GM12878 (cell line): ENCODE results near the gene MZT2A. TPM values are rescaled to one million over a fixed set of nuclear protein-coding genes. Genes with fewer than 3 reads are reported as not detected.
"Not testable (repeated sequence)": the region's sequence is repeated elsewhere in the genome, so short reads cannot be mapped to it uniquely, and the experiment has no call there.

ENCODE experiments used
- ATAC-seq: fragments of 200-7000 bp; cut with Tn5 transposase; 3 replicates; pipeline ENCODE4 v1.9.1; 2020; ENCODE audit warnings: mild to moderate bottlenecking, moderate library complexity
- BruUV-seq: library from RNA; stranded (reverse); fragments of 400-500 nt; replicated peaks from 2 replicates; lab custom pipeline; 2021; lab: Mats Ljungman, UMichigan
- CTCF ChIA-PET: fragments of 300-600 bp; sonication (Branson Sonifier 250); formaldehyde crosslinking; extraction: SDS; loops from one replicate; lab custom pipeline; 2021; ENCODE audit warnings: inconsistent platforms; lab: Yijun Ruan, JAX
- POLR2A ChIA-PET: fragments of 350-600 bp; formaldehyde crosslinking; extraction: SDS; loops from one replicate; lab custom pipeline; 2021; ENCODE audit warnings: inconsistent platforms; lab: Charles Lee
- RAD21 ChIA-PET: fragments of 300-600 bp; sonication (Branson Sonifier 250); formaldehyde crosslinking; loops from one replicate; lab custom pipeline; 2023; ENCODE audit warnings: antibody characterized with exemption; ENCODE audit not compliant: unreplicated experiment; lab: Charles Lee
- SMC1A ChIA-PET: fragments of 300-600 bp; sonication (Branson Sonifier 250); formaldehyde crosslinking; loops from one replicate; lab custom pipeline; 2023; ENCODE audit not compliant: unreplicated experiment, uncharacterized antibody; lab: Charles Lee
- DNase-seq: peaks from one replicate; pipeline ENCODE4 v3.0.0-alpha.2; 2011; ENCODE audit warnings: low read depth, low spot score
- FAIRE-seq: peaks from 3 replicates; lab custom pipeline; 2011; peaks lifted over from hg19 to GRCh38; lab: Jason Lieb, UNC
- H2AFZ ChIP-seq: 2 replicates; pipeline ENCODE4 v1.6.0; 2011; ENCODE audit warnings: low read depth, low read length, control low read depth; ENCODE audit not compliant: control insufficient read depth
- H3K27ac ChIP-seq: 2 replicates; pipeline ENCODE4 v1.5.1; 2011; ENCODE audit warnings: control low read depth; ENCODE audit not compliant: control insufficient read depth, insufficient read depth
- H3K27me3 ChIP-seq, 2 experiments: replicated peaks in 1 of 2; 2 replicates each; pipeline versions ENCODE4 v1.6.0 to v1.6.1; 2011; ENCODE audit warnings: low read length in 1 of 2; ENCODE audit not compliant: control insufficient read depth in 2 of 2, insufficient read depth in 2 of 2
- H3K36me3 ChIP-seq, 2 experiments: 2 replicates each; pipeline ENCODE4 v1.5.1; 2011; ENCODE audit warnings: low read length in 1 of 2; ENCODE audit not compliant: control insufficient read depth in 2 of 2, insufficient read depth in 2 of 2
- H3K4me1 ChIP-seq: 2 replicates; pipeline ENCODE4 v1.6.1; 2011; ENCODE audit warnings: mild to moderate bottlenecking, low read length, moderate library complexity, mixed read lengths; ENCODE audit not compliant: control insufficient read depth, insufficient read depth
- H3K4me2 ChIP-seq: 2 replicates; pipeline ENCODE4 v1.6.0; 2011; ENCODE audit warnings: control low read depth; ENCODE audit not compliant: control insufficient read depth, insufficient read depth
- H3K4me3 ChIP-seq: fragments of 200-600 bp; sonication (generic); 2 replicates; pipeline ENCODE4 v1.5.1; 2016
- H3K79me2 ChIP-seq: 2 replicates; pipeline ENCODE4 v1.6.0; 2011; ENCODE audit warnings: low read length; ENCODE audit not compliant: control insufficient read depth, insufficient read depth
- H3K9ac ChIP-seq: 2 replicates; pipeline ENCODE4 v1.8.0; 2011; ENCODE audit warnings: low read length, control low read depth, mixed read lengths; ENCODE audit not compliant: control insufficient read depth, insufficient read depth
- H3K9me3 ChIP-seq: replicated peaks from 3 replicates; pipeline ENCODE4 v1.5.1; 2011; ENCODE audit warnings: mild to moderate bottlenecking, low read length; ENCODE audit not compliant: control insufficient read depth, insufficient read depth
- H4K20me1 ChIP-seq: 2 replicates; pipeline ENCODE4 v1.6.0; 2011; ENCODE audit not compliant: control insufficient read depth, insufficient read depth
- EGR1 ChIP-seq, 2 experiments: IDR thresholded peaks; 1 replicate in 1 of 2; 2 replicates in 1 of 2; pipeline ENCODE4 v1.6.1; 2011 to 2012; ENCODE audit warnings: low read depth in 2 of 2, low read length in 2 of 2, borderline replicate concordance in 1 of 2, mild to moderate bottlenecking in 1 of 2, moderate library complexity in 1 of 2
- FOXM1 ChIP-seq: IDR thresholded peaks from 2 replicates; pipeline ENCODE4 v1.6.1; 2012; ENCODE audit warnings: low read depth, mild to moderate bottlenecking, inconsistent platforms, low read length, moderate library complexity
- RFX5 ChIP-seq: IDR thresholded peaks from 2 replicates; pipeline ENCODE4 v1.6.1; 2011; ENCODE audit warnings: low read depth, low read length, improper control_type of control experiment
- SIN3A ChIP-seq: IDR thresholded peaks from 2 replicates; pipeline ENCODE4 v1.6.1; 2012; ENCODE audit warnings: low read depth, low read length, improper control_type of control experiment
- TARDBP ChIP-seq: IDR thresholded peaks from 2 replicates; pipeline ENCODE4 v1.6.1; 2016; ENCODE audit warnings: borderline replicate concordance
- WRNIP1 ChIP-seq: IDR thresholded peaks from 2 replicates; pipeline ENCODE4 v1.6.1; 2011; ENCODE audit warnings: low read depth, low read length, improper control_type of control experiment, borderline replicate concordance
- WGBS: methylation state at CpG from one replicate; pipeline ENCODE4 v1.1.6; 2016; ENCODE audit warnings: low lambda C conversion rate; ENCODE audit not compliant: insufficient replicate concordance, insufficient coverage; ENCODE audit errors: missing lambda C conversion rate; 5-methylcytosine and 5-hydroxymethylcytosine counted together
- in situ Hi-C: fragments of 300-500 bp; cut with MboI; formaldehyde crosslinking; loops from 9 replicates; pipeline ENCODE4 v1.14.3; 2018; ENCODE audit warnings: mixed read lengths
- intact Hi-C: fragments of 100-400 bp; cut with micrococcal nuclease; formaldehyde crosslinking; loops from one replicate; pipeline ENCODE4 v1.14.2; 2022; ENCODE audit not compliant: unreplicated experiment
- polyA plus RNA-seq, 11 experiments: library from polyadenylated mRNA; depleted of rRNA in 4 of 11; unstranded in 6 of 11; stranded (reverse) in 5 of 11; fragments of >200 nt; fragmentation: Nextera tagmentation in 4 of 11; fragmentation: Illumina TruSeq in 1 of 11; extraction: Ambion mirVana in 4 of 11; extraction: Trizol in 1 of 11; gene quantifications; 1 replicate in 1 of 11; 2 replicates in 10 of 11; pipeline versions ENCODE4 v1.2.1 to v1.2.3, GENCODE V29; 2011 to 2016; ENCODE audit warnings: inconsistent platforms in 2 of 11, missing spikeins in 2 of 11, low read depth in 1 of 11
- total RNA-seq, 4 experiments: library from RNA; depleted of rRNA in 3 of 4; stranded (reverse); fragments of >200 nt in 3 of 4; fragmentation: Illumina TruSeq in 1 of 4; extraction: Trizol in 1 of 4; gene quantifications; 2 replicates each; pipeline versions ENCODE4 v1.2.1 to v1.2.3, GENCODE V29; 2013 to 2021
- TF ChIP-seq, protein P1 (sequence below): IDR thresholded peaks from 2 replicates; pipeline ENCODE4 v1.6.1; 2011; ENCODE audit warnings: low read depth, low read length, improper control_type of control experiment, borderline replicate concordance
- TF ChIP-seq, protein P2 (sequence below): IDR thresholded peaks from 2 replicates; pipeline ENCODE4 v1.6.1; 2012; ENCODE audit warnings: mild to moderate bottlenecking, low read depth, low read length

The MZT2A gene
- total and polyA plus RNA-seq, 10 of the 15 experiments (the other 5 are each of a cell fraction or from before 2014, with no cell fraction given) = 6.3 to 325 (median 151) TPM

GRCh38 chr2:131490616-131491468, 1.4 kb downstream of the MZT2A start:
- CTCF ChIA-PET = interaction anchor here (1.1 to 3.8 kb wide), 3 partner anchors 38 to 182 kb away, joined by 3 to 25 read pairs (median 13); partner anchors contain the start of gene CCDC74A
- H3K9me3 ChIP-seq, POLR2A ChIA-PET, H3K4me1 ChIP-seq, RAD21 ChIA-PET, H3K36me3 ChIP-seq, FAIRE-seq, SMC1A ChIA-PET, in situ Hi-C loops, DNase-seq, H4K20me1 ChIP-seq, H3K27me3 ChIP-seq: not testable (repeated sequence)
- TF ChIP-seq EGR1 (IDR thresholded peaks at IDR 0.05; ENCODE audit: borderline replicate concordance in 1 of 2, low read depth in 2 of 2, low read length in 2 of 2) = 0 out of 3 replicates have a peak, but pooled peaks of 1 of the 2 experiments have one; percentile 12
- Histone ChIP-seq H2AFZ (peak overlapping the region; percentile 65), H3K27ac (peak overlapping the region; percentile 81), H3K9ac (peak overlapping the region; percentile 85), H3K4me3 (peak overlapping the region; percentile 67), H3K79me2 (peaks cover 58% of the 10 kb centered on the region), H3K4me2 (peak overlapping the region; percentile 19)
- ATAC-seq = peak; percentile 5
- intact Hi-C loops = loop anchor here (5.0 to 10.0 kb wide), 3 partner anchors 86 to 396 kb away; partner anchors contain the start of gene FAM168B
- BruUV-seq = TSS peak; percentile 49
- WGBS = 38% methylated on average over 15 of the region's 20 CpGs

- CTCF ChIA-PET = no interaction called here
- intact Hi-C loops = no loop called here
- H3K79me2 ChIP-seq = peaks cover 37% of the 10 kb centered on the region
- TF ChIP-seq, protein P1, sequence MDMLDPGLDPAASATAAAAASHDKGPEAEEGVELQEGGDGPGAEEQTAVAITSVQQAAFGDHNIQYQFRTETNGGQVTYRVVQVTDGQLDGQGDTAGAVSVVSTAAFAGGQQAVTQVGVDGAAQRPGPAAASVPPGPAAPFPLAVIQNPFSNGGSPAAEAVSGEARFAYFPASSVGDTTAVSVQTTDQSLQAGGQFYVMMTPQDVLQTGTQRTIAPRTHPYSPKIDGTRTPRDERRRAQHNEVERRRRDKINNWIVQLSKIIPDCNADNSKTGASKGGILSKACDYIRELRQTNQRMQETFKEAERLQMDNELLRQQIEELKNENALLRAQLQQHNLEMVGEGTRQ = no peak
- TF ChIP-seq RFX5 (no peak), TARDBP (no peak), SIN3A (no peak), FOXM1 (no peak), WRNIP1 (no peak)
- TF ChIP-seq, protein P2, sequence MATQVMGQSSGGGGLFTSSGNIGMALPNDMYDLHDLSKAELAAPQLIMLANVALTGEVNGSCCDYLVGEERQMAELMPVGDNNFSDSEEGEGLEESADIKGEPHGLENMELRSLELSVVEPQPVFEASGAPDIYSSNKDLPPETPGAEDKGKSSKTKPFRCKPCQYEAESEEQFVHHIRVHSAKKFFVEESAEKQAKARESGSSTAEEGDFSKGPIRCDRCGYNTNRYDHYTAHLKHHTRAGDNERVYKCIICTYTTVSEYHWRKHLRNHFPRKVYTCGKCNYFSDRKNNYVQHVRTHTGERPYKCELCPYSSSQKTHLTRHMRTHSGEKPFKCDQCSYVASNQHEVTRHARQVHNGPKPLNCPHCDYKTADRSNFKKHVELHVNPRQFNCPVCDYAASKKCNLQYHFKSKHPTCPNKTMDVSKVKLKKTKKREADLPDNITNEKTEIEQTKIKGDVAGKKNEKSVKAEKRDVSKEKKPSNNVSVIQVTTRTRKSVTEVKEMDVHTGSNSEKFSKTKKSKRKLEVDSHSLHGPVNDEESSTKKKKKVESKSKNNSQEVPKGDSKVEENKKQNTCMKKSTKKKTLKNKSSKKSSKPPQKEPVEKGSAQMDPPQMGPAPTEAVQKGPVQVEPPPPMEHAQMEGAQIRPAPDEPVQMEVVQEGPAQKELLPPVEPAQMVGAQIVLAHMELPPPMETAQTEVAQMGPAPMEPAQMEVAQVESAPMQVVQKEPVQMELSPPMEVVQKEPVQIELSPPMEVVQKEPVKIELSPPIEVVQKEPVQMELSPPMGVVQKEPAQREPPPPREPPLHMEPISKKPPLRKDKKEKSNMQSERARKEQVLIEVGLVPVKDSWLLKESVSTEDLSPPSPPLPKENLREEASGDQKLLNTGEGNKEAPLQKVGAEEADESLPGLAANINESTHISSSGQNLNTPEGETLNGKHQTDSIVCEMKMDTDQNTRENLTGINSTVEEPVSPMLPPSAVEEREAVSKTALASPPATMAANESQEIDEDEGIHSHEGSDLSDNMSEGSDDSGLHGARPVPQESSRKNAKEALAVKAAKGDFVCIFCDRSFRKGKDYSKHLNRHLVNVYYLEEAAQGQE = peak; percentile 64; the same call in 1 of the 2 replicates
These were observed 3.6 kb downstream of the MZT2A start for GRCh38 chr2:131488306-131489205.

More at GRCh38 chr2:131488306-131489205, 3.6 kb downstream of the MZT2A start:
- no peak for ATAC-seq
- 86% methylated on average over 14 of the region's 14 CpGs for WGBS
- Histone ChIP-seq H3K4me3 (no peak overlapping the region), H3K27me3 (no peaks in the 10 kb centered on the region), H3K9ac (no peak overlapping the region), H4K20me1 (no peaks in the 10 kb centered on the region), H3K27ac (no peak overlapping the region), H2AFZ (no peak overlapping the region), H3K36me3 (peaks cover 0 to 1% of the 10 kb centered on the region in 2 experiments; a peak in 3 of 4 replicates), H3K9me3 (no peaks in the 10 kb centered on the region), H3K4me1 (peaks cover 6% of the 10 kb centered on the region; the same call in 1 of the 2 replicates), H3K4me2 (no peak overlapping the region)
- BruUV-seq = no TSS peak
- FAIRE-seq = no peak
- SMC1A ChIA-PET = interaction anchor here (0.7 kb wide), 1 partner anchor 1303 kb away, joined by 3 read pairs; no protein-coding TSS in a partner anchor
- POLR2A ChIA-PET = no interaction called here
- RAD21 ChIA-PET = interaction anchor here (0.6 kb wide), 1 partner anchor 78 kb away, joined by 4 read pairs; no protein-coding TSS in a partner anchor
- in situ Hi-C loops = loop anchor here (5.0 kb wide), 1 partner anchor 1301 kb away; no protein-coding TSS in a partner anchor
- no peak for DNase-seq
